Stimulated activated CD4-positive, alpha-beta T cell treated with anti-CD3 and anti-CD28 coated beads, Interleukin-2, amount 100 ng/mL, for 48 hours (primary cell): ENCODE data around the gene COL4A1.

Experiments used
- DNase-seq, 2 donors: peaks; one replicate each; pipeline ENCODE4 v3.0.0-alpha.2; 2020

Gene COL4A1

DNA sequence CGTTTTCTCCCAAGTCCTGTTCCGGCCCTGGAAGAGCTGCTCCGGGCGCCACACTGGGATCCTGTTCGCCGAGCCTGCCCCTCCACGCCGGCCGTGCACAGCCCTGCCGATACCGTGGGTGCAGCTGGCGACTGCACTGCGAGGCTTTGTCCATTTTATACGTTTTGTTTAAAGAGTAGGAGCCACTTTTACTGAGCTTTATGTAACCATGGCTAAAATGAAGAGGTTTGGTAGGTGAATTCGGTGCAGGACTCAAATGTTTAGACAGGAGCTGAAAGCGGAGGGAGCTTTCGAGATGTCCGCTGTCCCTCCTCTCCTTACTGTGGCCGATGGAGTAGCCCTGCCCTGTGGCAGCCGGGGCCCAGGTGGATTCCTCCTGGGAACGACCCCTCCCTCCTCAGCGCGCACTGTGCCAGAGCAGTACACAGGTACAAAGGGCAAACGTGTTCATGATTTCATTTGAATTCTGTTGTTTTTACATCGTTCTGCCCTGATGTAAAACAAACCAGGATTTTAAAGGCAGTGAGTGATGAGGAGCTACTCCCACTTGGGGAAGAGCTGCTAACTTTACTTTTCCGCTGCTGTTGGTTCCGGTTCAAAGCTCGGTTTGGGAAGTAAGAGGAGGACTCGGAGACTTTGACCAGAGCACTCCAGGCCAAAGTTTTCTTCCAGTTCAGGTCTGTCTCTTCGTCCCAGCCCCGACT, 1.9 kb upstream of the COL4A1 start:
- no peak for DNase-seq

DNA sequence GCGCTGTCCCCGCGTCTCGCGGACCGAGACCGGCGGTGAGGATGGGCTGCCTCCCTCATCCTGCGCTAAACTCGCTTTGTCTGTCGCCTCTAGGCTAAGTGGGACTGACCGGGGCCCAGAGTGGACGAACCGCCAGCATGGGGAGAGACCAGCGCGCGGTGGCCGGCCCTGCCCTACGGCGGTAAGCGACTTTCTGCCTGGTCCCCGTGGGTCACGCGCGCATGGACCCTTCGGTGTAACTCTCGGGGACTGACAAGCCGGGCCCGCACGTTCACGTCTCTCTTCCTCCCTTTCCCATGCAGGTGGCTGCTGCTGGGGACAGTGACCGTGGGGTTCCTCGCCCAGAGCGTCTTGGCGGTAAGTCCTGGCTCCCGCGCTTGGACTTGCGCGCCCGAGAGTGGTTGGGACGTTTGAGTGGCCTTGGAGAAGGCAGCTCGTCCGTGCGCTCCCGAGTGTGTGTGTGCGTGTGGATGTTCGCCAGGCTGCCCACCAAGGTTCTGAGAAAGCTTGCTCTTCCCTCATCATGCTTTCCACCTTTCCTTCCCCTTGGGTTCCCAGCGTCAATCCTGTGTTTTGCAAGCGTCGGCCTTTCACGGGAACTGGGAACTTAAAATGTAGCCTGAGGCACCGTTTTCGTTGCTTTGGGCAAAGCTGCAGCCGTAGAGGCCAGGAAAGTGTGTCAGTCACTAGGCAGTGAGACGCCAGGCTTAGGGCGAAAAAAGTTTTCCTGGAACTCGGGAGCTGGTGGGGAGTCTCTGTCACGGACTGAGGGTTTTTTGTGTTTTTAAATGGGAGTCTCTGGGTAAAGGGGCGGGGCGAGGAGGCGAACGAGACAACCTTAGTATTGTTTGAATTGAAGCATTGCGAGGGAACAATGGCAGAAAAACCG, 1.1 kb upstream of the COL4A1 start:
- no peak for DNase-seq

- no peak for DNase-seq
These were observed 507 bp downstream of the COL4A1 start for GRCh38 chr13:110306340-110306959.

DNA sequence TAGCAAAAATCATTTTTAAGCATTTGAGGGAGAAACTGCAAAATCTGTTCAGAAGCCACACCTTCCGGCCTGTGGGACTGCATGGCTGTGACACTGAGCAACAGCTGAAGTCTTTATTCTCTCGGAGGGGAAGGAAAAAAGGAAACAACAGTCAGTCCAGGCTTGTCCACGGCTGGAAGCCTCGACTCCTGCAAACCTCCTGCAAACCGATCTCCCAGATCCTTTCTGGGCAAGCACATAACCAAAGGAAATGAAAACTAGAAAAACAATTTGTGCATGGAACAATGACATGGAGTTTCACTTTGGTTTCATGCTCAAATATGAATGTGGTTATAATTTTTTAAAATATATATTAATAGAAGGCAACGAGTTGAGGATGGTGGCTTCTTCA, 1.0 kb downstream of the COL4A1 start:
- no peak for DNase-seq

DNA sequence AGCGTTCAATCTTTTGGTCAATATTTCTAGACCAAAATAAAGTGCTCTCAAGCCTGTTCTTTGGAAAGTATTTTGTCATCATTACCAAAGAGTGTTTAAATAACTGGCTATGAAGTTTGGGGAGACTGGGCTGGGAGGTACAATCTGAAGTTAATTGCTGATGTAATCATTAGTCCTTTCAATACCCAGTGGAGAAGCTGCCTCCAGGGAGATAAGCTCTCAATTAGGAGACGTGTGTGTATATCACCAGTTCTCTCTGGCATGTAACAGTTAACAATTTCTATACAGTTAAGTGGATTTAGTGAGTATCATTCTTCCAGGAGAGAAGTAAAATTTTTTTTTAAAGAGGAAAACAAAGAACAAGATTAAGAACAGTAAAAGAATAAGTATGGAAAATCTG, 1.4 kb downstream of the COL4A1 start:
- DNase-seq, result no peak

DNA sequence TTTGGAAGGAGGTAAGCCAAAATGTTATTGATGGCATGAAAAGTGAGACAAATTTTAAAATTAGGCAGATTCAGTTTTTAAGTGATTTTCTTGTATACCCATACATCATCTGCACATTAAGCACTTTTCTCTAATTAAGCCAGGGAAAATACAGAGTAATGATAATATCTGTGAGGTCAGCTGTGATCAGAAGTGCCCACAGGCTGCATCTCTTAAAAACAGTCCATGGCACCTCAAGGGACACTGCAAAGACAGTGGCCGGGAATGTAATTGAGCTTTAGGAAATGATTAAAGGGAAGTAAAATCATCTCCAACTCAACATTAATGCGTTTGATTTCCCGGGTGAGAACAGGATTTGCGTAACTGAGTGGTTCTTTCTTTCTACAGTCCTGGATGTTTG, 2.0 kb downstream of the COL4A1 start:
- no peak for DNase-seq

DNA sequence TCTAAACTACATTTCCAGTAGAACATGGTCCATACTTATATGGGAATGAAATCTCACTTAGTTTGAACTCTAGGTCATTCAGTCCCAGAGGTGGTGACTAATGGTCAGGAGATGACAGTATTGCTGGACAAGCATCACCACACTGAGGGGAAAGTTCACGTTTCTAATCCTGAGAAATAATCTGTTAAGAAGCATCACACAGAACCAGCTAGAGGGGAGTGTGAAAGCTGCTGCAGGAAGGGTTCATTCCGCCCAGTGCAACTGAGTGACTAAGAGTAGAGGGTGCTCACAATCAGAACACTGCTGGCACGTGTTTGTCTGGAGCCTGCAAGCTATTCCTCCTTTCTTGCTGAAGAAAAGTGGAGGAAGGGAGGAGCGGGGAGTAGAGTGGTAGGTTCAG, 2.7 kb downstream of the COL4A1 start:
- DNase-seq, result no peak

- DNase-seq, result no peak
These were observed 3.3 kb downstream of the COL4A1 start for GRCh38 chr13:110303644-110304043.

DNA sequence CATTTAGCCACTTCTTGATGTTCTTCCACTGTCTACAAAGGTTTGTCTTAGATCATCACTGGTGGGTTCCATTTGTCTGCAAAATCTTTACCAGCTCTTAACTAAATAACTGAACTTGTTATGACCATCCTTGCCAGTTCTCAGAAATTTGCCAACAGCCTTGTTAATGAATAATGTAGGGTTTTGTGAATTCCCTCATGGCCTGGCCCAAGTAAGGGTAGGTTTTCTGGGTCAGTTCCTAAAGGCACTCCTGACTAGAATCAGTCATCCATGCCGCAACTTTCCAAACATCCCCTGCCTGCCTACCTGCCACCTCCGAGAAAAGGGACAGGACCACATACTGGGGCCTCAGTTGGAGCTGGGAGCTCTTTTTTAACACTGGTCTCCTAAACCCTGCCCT, 4.0 kb downstream of the COL4A1 start:
- DNase-seq, result no peak

DNA sequence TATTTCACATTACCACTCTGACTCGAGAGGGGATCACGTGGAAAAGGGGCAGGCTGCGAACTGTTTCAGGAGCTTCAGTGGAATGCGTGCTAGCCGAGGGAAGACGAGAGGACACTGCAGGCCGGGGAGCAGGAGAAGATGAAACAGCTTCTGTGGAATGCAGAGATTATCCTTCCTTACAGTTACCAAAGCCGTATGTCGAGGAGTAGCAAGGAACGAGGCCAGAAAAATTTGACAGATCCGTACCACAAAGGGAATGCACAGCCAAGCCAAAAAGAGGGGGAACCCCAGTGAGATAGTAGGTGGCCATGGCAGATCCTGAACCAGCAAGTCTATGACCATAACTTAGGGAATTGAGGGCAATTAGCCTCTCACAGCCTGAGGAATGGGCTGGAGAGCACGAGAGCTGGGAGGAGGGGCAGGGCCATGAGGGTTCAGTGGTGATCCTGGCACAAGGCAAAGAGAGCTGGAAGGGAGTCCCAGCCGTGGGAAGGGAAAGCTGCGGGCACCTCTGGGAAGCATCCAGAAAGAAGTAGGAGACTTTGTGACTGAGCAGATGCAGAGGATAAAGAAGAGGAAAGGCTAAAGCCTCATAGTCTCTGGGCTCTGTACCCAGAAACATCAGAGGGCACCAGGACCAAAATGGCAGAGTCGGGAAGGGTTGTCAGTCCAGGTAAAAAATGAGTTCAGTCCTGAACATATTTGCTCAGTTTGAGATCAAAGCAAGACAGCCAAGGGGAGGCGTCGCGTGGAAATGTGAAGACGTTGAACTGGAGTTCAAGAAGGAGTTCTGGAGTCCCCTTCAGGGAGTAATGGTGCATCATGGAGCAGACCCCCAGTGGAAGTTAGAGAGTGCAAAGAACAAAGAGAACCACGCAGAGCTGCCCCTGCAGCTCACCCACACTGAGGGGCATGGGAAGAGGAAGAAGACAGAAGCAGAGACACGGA, 5.1 kb downstream of the COL4A1 start:
- DNase-seq, result no peak

DNA sequence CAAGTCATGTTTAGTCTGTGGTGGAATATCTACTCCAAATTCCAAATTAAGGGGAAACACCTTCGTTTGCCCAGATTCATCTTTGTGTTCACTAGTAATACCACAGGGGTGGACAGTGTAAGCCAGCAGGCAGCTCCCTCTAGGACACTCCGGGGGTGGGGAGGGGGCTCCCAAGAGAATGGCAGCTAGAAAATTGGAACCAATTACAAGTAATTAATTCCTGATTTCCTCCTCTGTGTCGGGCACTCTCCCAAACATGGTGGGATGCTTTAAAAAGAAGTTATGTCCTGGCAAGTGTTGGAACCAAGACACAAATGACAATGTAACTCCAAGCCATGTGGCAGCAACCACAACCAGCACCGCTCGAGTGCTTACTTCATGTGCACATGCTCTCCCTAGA, 5.9 kb downstream of the COL4A1 start:
- DNase-seq, result no peak

DNA sequence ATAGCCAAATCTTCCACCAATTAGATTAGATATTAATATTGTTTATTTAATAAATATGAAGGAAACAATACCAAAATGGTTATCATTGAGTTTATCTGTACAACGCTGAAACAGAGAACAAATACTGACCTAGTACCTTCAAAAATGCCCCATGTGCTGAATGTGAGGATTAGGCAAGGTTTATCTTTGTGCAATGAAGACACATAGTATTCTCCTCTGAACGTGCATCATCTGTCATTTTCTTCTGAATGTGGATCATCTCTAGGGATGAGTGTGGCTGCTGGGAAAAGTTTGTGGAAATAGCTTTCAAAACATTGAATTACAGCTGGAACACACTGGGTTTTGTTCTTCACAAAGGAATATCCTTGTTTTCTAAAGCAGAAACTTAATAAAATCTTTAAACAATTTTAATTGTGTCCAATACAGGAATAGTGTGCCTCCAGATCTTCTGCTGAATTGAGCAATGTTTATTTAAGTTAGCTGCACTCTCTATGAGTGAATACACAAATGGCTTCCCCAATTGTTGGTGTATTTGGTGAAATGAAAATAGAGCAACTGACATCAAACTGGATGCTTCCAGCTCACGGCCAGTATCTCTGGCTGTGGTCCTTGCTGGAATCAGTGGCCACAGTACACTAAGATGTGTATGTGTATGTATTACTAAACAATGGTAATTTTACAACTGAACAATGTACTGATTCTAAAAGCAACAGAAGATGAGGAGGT, 6.7 kb downstream of the COL4A1 start:
- DNase-seq, result no peak

- no peak for DNase-seq
These were observed 7.6 kb downstream of the COL4A1 start for GRCh38 chr13:110299283-110299840.

- peak; percentile 23 to 36 for DNase-seq
These were observed 8.3 kb downstream of the COL4A1 start for GRCh38 chr13:110298505-110299282.

DNA sequence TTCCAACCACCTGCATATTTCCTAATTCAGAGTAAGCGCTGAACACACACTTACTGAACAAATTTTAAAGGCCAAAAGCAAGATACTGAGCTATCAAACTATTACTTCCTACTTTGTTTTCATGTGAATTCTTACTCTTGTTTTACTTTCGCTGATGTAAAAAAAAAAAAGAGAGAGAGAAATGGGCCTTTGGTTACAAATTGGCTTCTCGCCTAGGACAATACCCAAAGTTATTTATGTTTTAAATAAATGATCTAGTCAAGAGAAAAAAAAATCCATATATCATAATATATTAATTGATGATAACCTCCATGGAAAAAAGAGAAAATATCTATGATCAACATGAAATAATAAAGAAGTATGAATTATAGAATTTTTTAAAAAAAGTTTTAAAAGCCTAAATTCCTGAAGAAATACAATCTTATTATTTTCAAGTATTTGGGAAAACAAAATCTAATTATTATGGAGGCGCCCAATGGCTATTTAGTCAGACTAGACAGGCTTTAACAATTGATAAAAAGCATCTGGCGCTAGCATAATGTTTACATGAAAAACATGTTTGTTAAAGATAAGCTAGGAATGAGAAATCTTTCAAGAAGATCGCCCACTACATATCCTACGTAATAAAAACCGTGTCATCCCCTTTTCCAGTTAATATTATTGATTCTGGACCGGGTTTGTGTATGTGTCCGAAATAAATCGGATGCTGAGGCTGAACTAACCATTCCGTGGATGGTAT, 9.0 kb downstream of the COL4A1 start:
- DNase-seq, result no peak

DNA sequence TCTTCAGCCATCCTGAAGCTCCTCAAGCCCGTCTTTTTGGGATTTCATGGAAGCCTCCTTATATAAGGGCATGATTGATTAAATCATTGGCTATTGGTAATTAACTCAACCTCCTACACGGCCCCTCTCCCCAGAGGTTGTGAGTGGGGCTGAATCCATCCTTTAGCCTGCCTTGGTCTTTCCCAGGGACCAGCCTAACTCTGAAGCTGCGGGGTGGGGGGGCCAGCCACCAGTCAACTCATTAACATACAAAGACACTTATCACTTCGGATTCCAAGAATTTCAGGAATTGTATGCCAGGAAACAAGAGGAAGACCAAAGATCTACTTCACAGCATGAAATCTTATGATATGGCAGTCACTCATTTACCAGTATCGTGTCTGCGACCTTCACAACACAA, 9.9 kb downstream of the COL4A1 start:
- DNase-seq, result no peak

DNA sequence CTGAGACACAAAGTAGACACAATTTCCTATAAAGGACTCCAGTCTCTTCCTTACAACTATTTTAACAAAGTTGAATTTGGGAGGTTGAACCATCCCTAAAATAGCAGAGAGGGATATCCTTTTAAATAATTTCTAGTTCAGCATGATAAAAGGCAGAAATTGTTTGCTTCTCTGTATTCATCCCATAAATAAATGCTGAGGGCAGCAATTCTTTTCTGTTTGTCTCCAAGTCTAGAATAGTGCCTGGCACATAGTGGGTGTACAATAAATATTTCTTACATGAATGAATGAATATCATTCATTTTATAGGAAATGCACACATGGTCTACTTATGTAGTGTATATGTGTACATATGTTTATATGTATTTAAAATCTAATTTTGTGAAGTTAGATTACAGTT, 12.3 kb downstream of the COL4A1 start:
- no peak for DNase-seq

DNA sequence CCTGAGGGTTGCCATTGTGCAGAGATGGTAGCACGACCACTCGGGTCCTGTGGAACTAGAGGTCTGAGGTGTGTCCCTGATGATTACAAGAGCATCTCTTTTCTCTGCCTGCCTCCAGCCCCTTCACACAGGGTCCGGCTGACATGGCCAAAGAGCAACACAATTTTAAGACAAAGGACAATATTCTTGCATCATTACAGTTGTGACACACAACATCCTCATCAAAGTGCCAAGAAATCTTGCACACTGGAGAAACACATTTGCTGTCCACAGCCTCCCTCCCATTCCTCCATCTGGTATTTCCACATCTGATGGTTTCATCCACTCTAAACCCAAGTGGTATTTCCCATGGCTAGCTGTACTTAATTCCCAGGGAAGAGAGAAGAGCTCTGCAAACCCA, 12.8 kb downstream of the COL4A1 start:
- no peak for DNase-seq

DNA sequence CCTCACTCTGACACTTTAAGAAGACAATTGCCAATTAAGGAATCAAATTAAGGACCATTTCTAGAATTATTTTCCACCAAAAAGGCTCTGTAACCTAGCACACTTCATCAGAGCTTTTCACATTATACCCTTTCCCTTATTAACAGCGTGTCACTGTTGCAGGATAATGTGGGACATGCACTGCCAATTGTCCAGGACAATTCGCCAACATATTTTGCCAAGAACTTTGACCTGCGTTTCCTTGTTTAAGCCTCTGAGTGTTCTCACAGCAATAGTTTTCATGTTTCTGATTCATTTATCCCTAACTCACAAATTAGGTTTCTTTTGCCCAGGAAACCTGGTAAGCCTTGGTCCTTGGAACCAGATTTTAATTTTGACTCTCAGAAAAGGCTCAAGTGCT, 13.3 kb downstream of the COL4A1 start:
- DNase-seq, result no peak

- no peak for DNase-seq
These were observed 13.9 kb downstream of the COL4A1 start for GRCh38 chr13:110293037-110293436.
